DOHH2 (cell line): Measurements from ENCODE around the gene COL9A3.

ENCODE experiments used
- H3F3A ChIP-seq: fragments of 200-600 bp; sonication (generic), shearing (Covaris generic); 2 replicates; pipeline ENCODE4 v1.6.0; 2016; ENCODE audit warnings: antibody characterized with exemption, mild to moderate bottlenecking; ENCODE audit not compliant: control insufficient read depth, insufficient read depth
- H3K27ac ChIP-seq: fragments of 200-600 bp; sonication (generic); 2 replicates; pipeline ENCODE4 v1.5.1; 2014; ENCODE audit warnings: low read depth, mild to moderate bottlenecking, low read length, moderate library complexity
- H3K27me3 ChIP-seq: fragments of 200-600 bp; sonication (generic); 2 replicates; pipeline ENCODE4 v1.6.1; 2014; ENCODE audit warnings: mild to moderate bottlenecking, low read length, mixed read lengths; ENCODE audit not compliant: control insufficient read depth
- H3K36me3 ChIP-seq: fragments of 200-600 bp; sonication (generic); 2 replicates; pipeline ENCODE4 v1.6.1; 2014; ENCODE audit warnings: mild to moderate bottlenecking, low read length, moderate library complexity, mixed read lengths; ENCODE audit not compliant: control insufficient read depth
- H3K4me1 ChIP-seq: fragments of 200-600 bp; sonication (generic); 2 replicates; pipeline ENCODE4 v1.6.1; 2014; ENCODE audit warnings: mild to moderate bottlenecking, low read length, mixed read lengths; ENCODE audit not compliant: control insufficient read depth
- H3K4me2 ChIP-seq: fragments of 200-600 bp; sonication (generic); 2 replicates; pipeline ENCODE4 v1.6.0; 2014; ENCODE audit warnings: mild to moderate bottlenecking, low read length, moderate library complexity
- H3K4me3 ChIP-seq: fragments of 200-600 bp; sonication (generic); 2 replicates; pipeline ENCODE4 v1.5.1; 2014; ENCODE audit warnings: mild to moderate bottlenecking, low read length, mixed read lengths
- H3K79me2 ChIP-seq: fragments of 200-600 bp; sonication (generic); 2 replicates; pipeline ENCODE4 v1.6.1; 2014; ENCODE audit warnings: mild to moderate bottlenecking, low read length, mixed read lengths; ENCODE audit not compliant: control insufficient read depth
- H3K9me2 ChIP-seq: fragments of 200-600 bp; sonication (generic); replicated peaks from 2 replicates; pipeline ENCODE4 v1.6.1; 2014; ENCODE audit warnings: mild to moderate bottlenecking, low read length, mixed read lengths; ENCODE audit not compliant: control insufficient read depth
- H3K9me3 ChIP-seq: fragments of 200-600 bp; sonication (generic); 2 replicates; pipeline ENCODE4 v1.6.1; 2014; ENCODE audit warnings: antibody characterized with exemption, low read length, mixed read lengths; ENCODE audit not compliant: control insufficient read depth, insufficient read depth
- H4K20me1 ChIP-seq: fragments of 200-600 bp; sonication (generic); 2 replicates; pipeline ENCODE4 v1.6.0; 2014; ENCODE audit warnings: low read depth, mild to moderate bottlenecking, antibody characterized with exemption, low read length, moderate library complexity; ENCODE audit not compliant: control insufficient read depth, insufficient read depth
- CTCF ChIP-seq: fragments of 200-600 bp; sonication (generic); IDR thresholded peaks from one replicate; pipeline ENCODE4 v1.5.1; 2014; ENCODE audit warnings: antibody characterized with exemption, mild to moderate bottlenecking, low read depth, low read length; ENCODE audit not compliant: poor library complexity, severe bottlenecking
- EZH2phosphoT487 ChIP-seq: fragments of 200-600 bp; sonication (generic); IDR thresholded peaks from 2 replicates; pipeline ENCODE4 v1.6.1; 2017; ENCODE audit warnings: borderline replicate concordance, mild to moderate bottlenecking, antibody characterized with exemption, low read length, moderate library complexity, mixed read lengths

COL9A3 gene

GRCh38 chr20:62830821-62831220 lies 14.0 kb downstream of the COL9A3 start:
- Histone ChIP-seq H3K27me3 (no peaks in the 10 kb centered on the region; the same call in 1 of the 2 replicates), H3K4me3 (no peak overlapping the region), H3F3A (no peaks in the 10 kb centered on the region), H3K27ac (no peak overlapping the region), H3K4me1 (peaks cover 22% of the 10 kb centered on the region), H3K4me2 (no peak overlapping the region), H3K9me2 (no peaks in the 10 kb centered on the region), H3K9me3 (no peaks in the 10 kb centered on the region), H3K36me3 (no peaks in the 10 kb centered on the region), H3K79me2 (no peaks in the 10 kb centered on the region), H4K20me1 (no peaks in the 10 kb centered on the region)
- TF ChIP-seq CTCF, result no peak
- TF ChIP-seq EZH2phosphoT487, result no peak

GRCh38 chr20:62831361-62831788 lies 14.5 kb downstream of the COL9A3 start:
- Histone ChIP-seq H3K79me2 (no peaks in the 10 kb centered on the region), H3K4me1 (peaks cover 16% of the 10 kb centered on the region), H3K9me3 (no peaks in the 10 kb centered on the region), H3K9me2 (no peaks in the 10 kb centered on the region), H3K27ac (no peak overlapping the region), H3K36me3 (no peaks in the 10 kb centered on the region), H3K27me3 (no peaks in the 10 kb centered on the region; the same call in 1 of the 2 replicates), H3K4me3 (no peak overlapping the region), H3F3A (no peaks in the 10 kb centered on the region), H4K20me1 (no peaks in the 10 kb centered on the region), H3K4me2 (no peak overlapping the region)
- TF ChIP-seq CTCF (no peak), EZH2phosphoT487 (no peak)

GRCh38 chr20:62831854-62832211 lies 15.0 kb downstream of the COL9A3 start:
- no peak overlapping the region for H3K27ac ChIP-seq
- H3K9me2 ChIP-seq, result no peaks in the 10 kb centered on the region
- H4K20me1 ChIP-seq, result no peaks in the 10 kb centered on the region
- no peak for TF ChIP-seq CTCF
- no peaks in the 10 kb centered on the region for H3F3A ChIP-seq
- H3K36me3 ChIP-seq, result no peaks in the 10 kb centered on the region
- no peaks in the 10 kb centered on the region for H3K79me2 ChIP-seq
- no peaks in the 10 kb centered on the region for H3K27me3 ChIP-seq
- peak overlapping the region; percentile 48 for H3K4me2 ChIP-seq
- H3K9me3 ChIP-seq, result no peaks in the 10 kb centered on the region
- H3K4me1 ChIP-seq, result peaks cover 16% of the 10 kb centered on the region
- H3K4me3 ChIP-seq, result no peak overlapping the region
